ENCODE results near the gene HCCS. TPM values are rescaled to one million over a fixed set of nuclear protein-coding genes. Genes with fewer than 3 reads are reported as not detected.

The HCCS gene
- total and polyA plus RNA-seq, 2 of the 8 experiments (the other 6 are each of a cell fraction or from before 2014, with no cell fraction given) = 11.9 to 29.9 TPM

- no peak overlapping the region for H2BK120ac ChIP-seq (replicated peaks; ENCODE audit: low read depth, low read length)
- FAIRE-seq (no peak), DNase-seq (ENCODE audit: low read depth in 1 of 2, low spot score in 2 of 2) (no peak)
- H2AFZ ChIP-seq (ENCODE audit: low read length) = no peak overlapping the region
- H3K27ac ChIP-seq (ENCODE audit: low read depth, low read length) = no peak overlapping the region
- H4K5ac ChIP-seq (ENCODE audit: insufficient read length, low read depth, low read length) = no peak overlapping the region
- no peak overlapping the region for H3K56ac ChIP-seq (replicated peaks; ENCODE audit: insufficient read length, low read depth, low read length)
- no peak overlapping the region for H2BK12ac ChIP-seq (ENCODE audit: low read depth, low read length)
- POLR2A ChIA-PET (ENCODE audit: partially characterized antibody) = no interaction called here
- no peak overlapping the region for H3K18ac ChIP-seq (ENCODE audit: extremely low read depth, low read length)
- WGBS, 2 experiments (ENCODE audit: extremely low coverage in 1 of 2, insufficient coverage in 1 of 2, insufficient read length in 1 of 2, insufficient replicate concordance in 2 of 2, low coverage in 1 of 2, low lambda C conversion rate in 2 of 2, missing lambda C conversion rate in 1 of 2) = 89% methylated on average over 7 of the region's 56 CpGs; no CpG with 5 or more reads in 1 of the 2 experiments
- no peaks in the 10 kb centered on the region; a peak in 2 of 7 replicates for H3K4me1 ChIP-seq (replicated peaks in 1 of 4; ENCODE audit: control insufficient read depth in 3 of 4, insufficient read depth in 4 of 4, low read length in 3 of 4)
- H3K4ac ChIP-seq (replicated peaks; ENCODE audit: insufficient read length, low read depth, low read length) = no peak overlapping the region
- no peak overlapping the region for H2BK15ac ChIP-seq (ENCODE audit: low read length)
- H3K4me2 ChIP-seq (ENCODE audit: insufficient read depth in 1 of 2, low read depth in 2 of 2, low read length in 2 of 2) = no peak overlapping the region
- no peak overlapping the region for H2AK5ac ChIP-seq (ENCODE audit: low read depth, low read length)
- H4K20me1 ChIP-seq (replicated peaks in 1 of 2; ENCODE audit: control insufficient read depth in 1 of 2, insufficient read depth in 2 of 2, low read length in 2 of 2) = no peaks in the 10 kb centered on the region
- H3K36me3 ChIP-seq (ENCODE audit: control insufficient read depth in 2 of 4, insufficient read depth in 4 of 4, low read length in 3 of 4) = no peaks in the 10 kb centered on the region
- no peak overlapping the region for H2BK20ac ChIP-seq (ENCODE audit: low read length)
- no peak overlapping the region for H4K91ac ChIP-seq (replicated peaks; ENCODE audit: insufficient read length, low read length)
- no peak overlapping the region for H3K4me3 ChIP-seq (ENCODE audit: extremely low read depth in 1 of 4, insufficient read depth in 2 of 4, low read depth in 3 of 4, low read length in 4 of 4)
- H3K79me1 ChIP-seq (ENCODE audit: low read depth, low read length) = no peaks in the 10 kb centered on the region
- H3K79me2 ChIP-seq (ENCODE audit: control insufficient read depth in 1 of 2, insufficient read depth in 2 of 2, low read length in 2 of 2) = no peaks in the 10 kb centered on the region
- H3K9me3 ChIP-seq (ENCODE audit: insufficient read depth in 2 of 2, low read depth in 1 of 2, low read length in 1 of 2) = no peaks in the 10 kb centered on the region
- CTCF ChIA-PET (ENCODE audit: partially characterized antibody) = interaction anchor here (0.6 to 1.3 kb wide), 3 partner anchors 11 to 958 kb away, joined by 3 to 4 read pairs (median 4); no protein-coding TSS in a partner anchor
- no peak overlapping the region for H3K9ac ChIP-seq (replicated peaks in 1 of 4; ENCODE audit: extremely low read depth in 1 of 4, low read depth in 3 of 4, low read length in 3 of 4)
- H3K23ac ChIP-seq (ENCODE audit: insufficient read length) = no peak overlapping the region
- H3K27me3 ChIP-seq (replicated peaks in 1 of 4; ENCODE audit: control insufficient read depth in 3 of 4, extremely low read depth in 1 of 4, insufficient read depth in 3 of 4, low read length in 3 of 4) = no peaks in the 10 kb centered on the region
- no peaks in the 10 kb centered on the region for H3K23me2 ChIP-seq (ENCODE audit: low read depth, low read length)
- no peak overlapping the region for H3K14ac ChIP-seq (ENCODE audit: insufficient read length)
- H2BK5ac ChIP-seq (ENCODE audit: low read depth, low read length) = no peak overlapping the region
- no peak overlapping the region for H4K8ac ChIP-seq (ENCODE audit: extremely low read depth, insufficient read depth, low read length)
- TF ChIP-seq ATF2 (IDR thresholded peaks at IDR 0.05; ENCODE audit: low read length) (no peak), MAX (IDR thresholded peaks at IDR 0.05) (no peak), CTCF (IDR thresholded peaks at IDR 0.05; ENCODE audit: control extremely low read depth in 1 of 3, insufficient read depth in 1 of 3, low read depth in 1 of 3, low read length in 3 of 3) (no peak), RFX5 (IDR thresholded peaks at IDR 0.05; ENCODE audit: borderline replicate concordance, low read depth, low read length) (no peak), TCF12 (IDR thresholded peaks at IDR 0.05; ENCODE audit: low read depth, low read length) (no peak), RAD21 (IDR thresholded peaks at IDR 0.05 in 1 of 2, conservative IDR thresholded peaks at IDR 0.05 in 1 of 2; ENCODE audit: low read depth in 2 of 2, low read length in 2 of 2) (no peak), BRCA1 (IDR thresholded peaks at IDR 0.05; ENCODE audit: low read depth, low read length) (no peak)
Observed at GRCh38 chrX:11138498-11139390, 27.6 kb downstream of the HCCS start.

Data from H1 (cell line).